Spleen (tissue), 11 donors: ENCODE measurements around the gene TPX2. TPM values are rescaled to one million over a fixed set of nuclear protein-coding genes. Genes with fewer than 3 reads are reported as not detected.

ENCODE experiments used
- DNase-seq: peaks from one replicate; pipeline ENCODE4 v3.0.0-alpha.2; 2020
- H3K27ac ChIP-seq, 8 donors: fragments of 200-600 bp; sonication (generic) in 7 of 8; 1 replicate in 4 of 8; 2 replicates in 4 of 8; pipeline versions ENCODE4 v1.5.0 to v1.8.0; 2016 to 2021; ENCODE audit warnings: inconsistent platforms in 4 of 8, mild to moderate bottlenecking in 4 of 8, moderate library complexity in 1 of 8
- H3K27me3 ChIP-seq, 7 donors: fragments of 200-600 bp; sonication (generic) in 6 of 7; replicated peaks in 1 of 7; 1 replicate in 4 of 7; 2 replicates in 3 of 7; pipeline versions ENCODE4 v1.5.0 to v1.8.0; 2016 to 2021; ENCODE audit warnings: inconsistent platforms in 3 of 7, mild to moderate bottlenecking in 1 of 7
- H3K36me3 ChIP-seq, 6 donors: fragments of 200-600 bp; sonication (generic) in 5 of 6; 1 replicate in 4 of 6; 2 replicates in 2 of 6; pipeline versions ENCODE4 v1.5.0 to v1.8.0; 2016 to 2021; ENCODE audit warnings: inconsistent platforms in 2 of 6
- H3K4me1 ChIP-seq, 6 donors: fragments of 200-600 bp; sonication (generic) in 5 of 6; 1 replicate in 3 of 6; 2 replicates in 3 of 6; pipeline versions ENCODE4 v1.5.0 to v1.8.0; 2016 to 2021; ENCODE audit warnings: inconsistent platforms in 3 of 6
- H3K4me3 ChIP-seq, 8 donors: fragments of 200-600 bp; sonication (generic) in 7 of 8; 1 replicate in 4 of 8; 2 replicates in 4 of 8; pipeline versions ENCODE4 v1.5.0 to v1.8.0; 2016 to 2021; ENCODE audit warnings: inconsistent platforms in 4 of 8, mild to moderate bottlenecking in 4 of 8, moderate library complexity in 2 of 8
- H3K9me3 ChIP-seq, 8 donors: fragments of 200-600 bp; sonication (generic) in 7 of 8; 1 replicate in 4 of 8; 2 replicates in 4 of 8; pipeline versions ENCODE4 v1.5.0 to v1.8.0; 2016 to 2021; ENCODE audit warnings: inconsistent platforms in 4 of 8
- CTCF ChIP-seq, 11 experiments: fragments of 200-600 bp in 7 of 11; fragments of 450-650 bp in 4 of 11; sonication (generic) in 4 of 11; IDR thresholded peaks in 8 of 11; conservative IDR thresholded peaks in 3 of 11; 1 replicate in 7 of 11; 2 replicates in 4 of 11; pipeline versions ENCODE4 v1.4.0 to v1.8.0; 2016 to 2021; ENCODE audit warnings: antibody characterized with exemption in 11 of 11, inconsistent platforms in 4 of 11, mild to moderate bottlenecking in 1 of 11
- POLR2A ChIP-seq, 3 donors: fragments of 450-650 bp; IDR thresholded peaks; one replicate each; pipeline ENCODE4 v1.5.1; 2017; ENCODE audit warnings: antibody characterized with exemption in 3 of 3, mild to moderate bottlenecking in 1 of 3
- POLR2AphosphoS5 ChIP-seq, 3 donors: sonication (generic); formaldehyde crosslinking; IDR thresholded peaks; one replicate each; pipeline ENCODE4 v1.5.1; 2017; ENCODE audit warnings: antibody characterized with exemption in 3 of 3
- WGBS, 5 donors: extraction: QIAGEN DNeasy Blood & Tissue Kit in 3 of 5; methylation state at CpG; one replicate each; pipeline versions ENCODE4 v1.1.5 to v1.1.7; 2013 to 2018; 5-methylcytosine and 5-hydroxymethylcytosine counted together
- intact Hi-C: fragments of 100-400 bp; cut with DNase I; formaldehyde crosslinking; loops from one replicate; pipeline ENCODE4 v1.15.0; 2023; ENCODE audit warnings: low total_unique reads
- polyA plus RNA-seq, 3 donors: library from polyadenylated mRNA; stranded (reverse); fragments of 200-250 nt; gene quantifications; one replicate each; pipeline ENCODE4 v1.2.1, GENCODE V29; 2013
- total RNA-seq, 7 donors: library from RNA; depleted of rRNA in 3 of 7; stranded (reverse); fragments of >200 nt in 3 of 7; fragmentation: NEBNext Ultra II Directional in 4 of 7; extraction: Animal tissue kit (Norgen Biotek cat#: 25700) in 4 of 7; gene quantifications; one replicate each; pipeline versions ENCODE4 v1.1.0 to v1.2.1, GENCODE V29; 2016 to 2021
- donor health status: healthy with polysubstance abuse.
- donor health status: DM: no; HTN: no; CAD: no; lungs with moderate emphysema.
- donor health status: DM: no; HTN: no; CAD: no.
- donor health status: Bipolar disorder and iron deficiency.
- donor health status: healthy.
- donor health status: DM: no; HTN: no; CAD: no.
- donor health status: DM: yes; HTN: yes; CAD: no.

The TPX2 gene
- total and polyA plus RNA-seq, 10 donors = 1.4 to 16.2 (median 7.2) TPM

GRCh38 chr20:31781945-31782344 lies 42.9 kb downstream of the TPX2 start:
- Histone ChIP-seq H3K9me3 (no peaks in the 10 kb centered on the region), H3K4me3 (no peak overlapping the region), H3K27me3 (no peaks in the 10 kb centered on the region), H3K27ac (no peak overlapping the region), H3K4me1 (no peaks in the 10 kb centered on the region), H3K36me3 (peaks cover 0 to 98% (median 0%) of the 10 kb centered on the region in 6 donors)
- DNase-seq = no peak
- 96 to 100% (median 99%) methylated on average over 3 to 4 of the region's 4 CpGs for WGBS, 5 donors
- TF ChIP-seq POLR2AphosphoS5 (IDR thresholded peaks at IDR 0.05) (no peak), POLR2A (IDR thresholded peaks at IDR 0.05) (no peak), CTCF (IDR thresholded peaks at IDR 0.05 in 8 of 11, conservative IDR thresholded peaks at IDR 0.05 in 3 of 11) (no peak)
- intact Hi-C loops = no loop called here

DNA sequence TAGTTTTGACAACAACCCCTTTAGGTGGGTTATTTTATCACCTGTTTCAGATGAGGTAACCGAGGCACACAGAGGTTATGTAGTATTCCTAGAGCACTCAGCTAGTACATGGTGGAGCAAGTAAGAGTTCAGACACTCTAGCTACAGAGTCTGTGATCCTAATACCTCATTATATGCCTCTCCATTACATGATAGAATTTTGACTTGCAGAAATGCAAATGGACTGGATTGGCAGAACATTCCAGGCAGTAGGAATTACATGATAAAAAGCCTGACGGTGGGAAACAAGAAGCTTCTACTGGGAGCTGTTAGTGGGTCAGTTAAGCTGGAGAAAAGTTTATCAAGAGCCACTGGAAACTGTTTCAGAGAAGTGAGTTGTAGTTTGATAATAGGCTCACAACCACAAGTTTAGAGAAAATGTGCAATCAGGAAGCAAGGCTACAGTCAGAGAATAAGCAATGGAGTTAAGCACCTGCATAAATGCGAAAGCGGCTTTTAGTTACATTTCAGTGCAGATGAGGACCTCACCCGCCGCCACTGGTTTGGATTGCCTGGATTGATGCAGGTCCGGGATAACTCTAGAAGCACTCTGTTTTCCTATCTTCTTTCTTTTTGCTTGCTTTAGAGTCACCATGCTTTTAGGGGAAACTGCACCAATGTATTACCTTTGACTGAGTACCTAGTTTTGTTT lies 45.4 kb downstream of the TPX2 start:
- H3K27ac ChIP-seq = no peak overlapping the region
- peaks cover 0 to 97% (median 0%) of the 10 kb centered on the region in 6 donors for H3K36me3 ChIP-seq
- H3K4me3 ChIP-seq = no peak overlapping the region
- TF ChIP-seq POLR2A (IDR thresholded peaks at IDR 0.05) (no peak), CTCF (IDR thresholded peaks at IDR 0.05 in 8 of 11, conservative IDR thresholded peaks at IDR 0.05 in 3 of 11) (no peak), POLR2AphosphoS5 (IDR thresholded peaks at IDR 0.05) (no peak)
- H3K9me3 ChIP-seq = no peaks in the 10 kb centered on the region
- intact Hi-C loops = no loop called here
- no peak for DNase-seq
- H3K4me1 ChIP-seq = no peaks in the 10 kb centered on the region
- 95 to 98% (median 98%) methylated on average over 7 of the region's 7 CpGs for WGBS, 5 donors
- no peaks in the 10 kb centered on the region for H3K27me3 ChIP-seq

- H3K9me3 ChIP-seq = no peaks in the 10 kb centered on the region
- no peak for TF ChIP-seq POLR2AphosphoS5 (IDR thresholded peaks at IDR 0.05)
- no peak for TF ChIP-seq CTCF (IDR thresholded peaks at IDR 0.05 in 8 of 11, conservative IDR thresholded peaks at IDR 0.05 in 3 of 11)
- DNase-seq = no peak
- no peak overlapping the region for H3K27ac ChIP-seq
- peaks cover 0 to 97% (median 0%) of the 10 kb centered on the region in 6 donors for H3K36me3 ChIP-seq
- no peaks in the 10 kb centered on the region for H3K27me3 ChIP-seq
- H3K4me1 ChIP-seq = no peaks in the 10 kb centered on the region
- WGBS, 5 donors = 94 to 96% (median 94%) methylated on average over 3 of the region's 3 CpGs
- intact Hi-C loops = no loop called here
- H3K4me3 ChIP-seq = no peak overlapping the region
Measured at GRCh38 chr20:31785089-31785488, 46.0 kb downstream of the TPX2 start.

DNA sequence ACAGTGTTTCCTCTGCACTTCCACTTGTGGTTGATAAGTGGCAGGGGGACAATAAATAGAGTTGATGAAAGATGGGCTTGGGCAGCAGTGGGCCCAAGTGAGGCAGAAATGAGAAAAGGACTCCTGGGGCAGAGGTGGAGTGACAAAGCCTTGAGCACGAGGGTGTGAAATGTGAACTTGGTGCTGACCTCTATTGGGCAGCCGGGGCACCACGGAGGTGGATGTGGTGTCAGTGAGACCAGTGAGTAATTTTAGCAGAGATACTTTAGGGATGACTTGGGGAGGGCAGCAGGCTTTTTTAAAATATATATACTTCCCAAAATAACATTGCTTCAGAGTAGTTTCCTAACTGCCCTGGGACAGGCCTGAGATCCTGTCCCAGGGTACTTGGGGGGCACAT lies 49.5 kb downstream of the TPX2 start:
- Histone ChIP-seq H3K27ac (no peak overlapping the region), H3K4me1 (no peaks in the 10 kb centered on the region), H3K36me3 (peaks cover 0 to 98% (median 0%) of the 10 kb centered on the region in 6 donors), H3K9me3 (no peaks in the 10 kb centered on the region), H3K4me3 (no peak overlapping the region), H3K27me3 (no peaks in the 10 kb centered on the region)
- 58 to 76% (median 68%) methylated on average over 3 of the region's 3 CpGs for WGBS, 5 donors
- intact Hi-C loops = no loop called here
- TF ChIP-seq POLR2A (IDR thresholded peaks at IDR 0.05) (no peak), CTCF (IDR thresholded peaks at IDR 0.05 in 8 of 11, conservative IDR thresholded peaks at IDR 0.05 in 3 of 11) (no peak), POLR2AphosphoS5 (IDR thresholded peaks at IDR 0.05) (no peak)
- DNase-seq = no peak
